BE2C (cell line): ENCODE measurements around the gene SYNPO2.

Experiments
- DNase-seq: peaks from one replicate; pipeline ENCODE4 v3.0.0-alpha.2; 2020
- H3K27me3 ChIP-seq: fragments of 250-450 bp; sonication (Bioruptor Pico); 2 replicates; pipeline ENCODE4 v1.5.1; 2020; ENCODE audit warnings: mild to moderate bottlenecking
- H3K36me3 ChIP-seq: fragments of 250-450 bp; sonication (Bioruptor Pico); 2 replicates; pipeline ENCODE4 v1.5.1; 2020; ENCODE audit warnings: mild to moderate bottlenecking
- H3K4me1 ChIP-seq: fragments of 250-450 bp; sonication (Bioruptor Pico); 2 replicates; pipeline ENCODE4 v1.5.1; 2020
- H3K4me3 ChIP-seq: 2 replicates; pipeline ENCODE4 v1.5.1; 2011; ENCODE audit warnings: low read depth, low read length
- H3K9me3 ChIP-seq: fragments of 250-450 bp; sonication (Bioruptor Pico); 2 replicates; pipeline ENCODE4 v1.5.1; 2020
- CTCF ChIP-seq: IDR thresholded peaks from 2 replicates; pipeline ENCODE4 v1.5.1; 2012; ENCODE audit warnings: mild to moderate bottlenecking, low read depth, low read length

Gene SYNPO2

GRCh38 chr4:119029847-119030535 is 141.3 kb downstream of the SYNPO2 start:
- Histone ChIP-seq H3K36me3 (peaks cover 86% of the 10 kb centered on the region), H3K4me3 (no peak overlapping the region), H3K4me1 (no peaks in the 10 kb centered on the region), H3K27me3 (no peaks in the 10 kb centered on the region), H3K9me3 (no peaks in the 10 kb centered on the region)
- no peak for TF ChIP-seq CTCF
- no peak for DNase-seq

- H3K36me3 ChIP-seq: peaks cover 86% of the 10 kb centered on the region
- TF ChIP-seq CTCF: no peak
- H3K4me1 ChIP-seq: no peaks in the 10 kb centered on the region
- H3K27me3 ChIP-seq: no peaks in the 10 kb centered on the region
- no peak for DNase-seq
- H3K4me3 ChIP-seq: no peak overlapping the region
- H3K9me3 ChIP-seq: no peaks in the 10 kb centered on the region
Measured at GRCh38 chr4:119030536-119030890, 141.9 kb downstream of the SYNPO2 start.

- no peak for DNase-seq
- H3K36me3 ChIP-seq: peaks cover 86% of the 10 kb centered on the region
- TF ChIP-seq CTCF: no peak
- no peak overlapping the region for H3K4me3 ChIP-seq
- no peaks in the 10 kb centered on the region for H3K27me3 ChIP-seq
- H3K4me1 ChIP-seq: no peaks in the 10 kb centered on the region
- H3K9me3 ChIP-seq: no peaks in the 10 kb centered on the region
Measured at GRCh38 chr4:119031218-119031617, 142.6 kb downstream of the SYNPO2 start.

GRCh38 chr4:119032921-119033685 is 144.4 kb downstream of the SYNPO2 start:
- DNase-seq: no peak
- Histone ChIP-seq H3K9me3 (no peaks in the 10 kb centered on the region), H3K27me3 (no peaks in the 10 kb centered on the region), H3K4me3 (no peak overlapping the region), H3K36me3 (peaks cover 88% of the 10 kb centered on the region), H3K4me1 (no peaks in the 10 kb centered on the region)
- no peak for TF ChIP-seq CTCF

GRCh38 chr4:119034276-119035008 is 145.8 kb downstream of the SYNPO2 start:
- Histone ChIP-seq H3K4me3 (no peak overlapping the region), H3K36me3 (peaks cover 88% of the 10 kb centered on the region), H3K9me3 (no peaks in the 10 kb centered on the region), H3K27me3 (no peaks in the 10 kb centered on the region), H3K4me1 (no peaks in the 10 kb centered on the region)
- DNase-seq: no peak
- TF ChIP-seq CTCF: no peak; the same call in 1 of the 2 replicates
